T-helper 2 cell treated with Interferon-gamma antibody and Interleukin-4, amounts not matched to agents 5 μg/mL and 100 μg/mL, for 36 hours (primary cell): ENCODE data around the gene CATSPER3.

ENCODE experiments used
- DNase-seq: peaks from one replicate; pipeline ENCODE4 v3.0.0; 2021; ENCODE audit warnings: low spot score
- H3K27ac Mint-ChIP-seq: one replicate; pipeline ENCODE4 v1.8.0; 2021; ENCODE audit warnings: mild to moderate bottlenecking, mixed read lengths
- H3K27me3 Mint-ChIP-seq: one replicate; pipeline ENCODE4 v1.8.0; 2021; ENCODE audit warnings: low read depth, mixed read lengths
- H3K36me3 Mint-ChIP-seq: one replicate; pipeline ENCODE4 v1.8.0; 2021; ENCODE audit warnings: low read depth, mixed read lengths
- H3K4me1 Mint-ChIP-seq: one replicate; pipeline ENCODE4 v1.8.0; 2021; ENCODE audit warnings: low read depth, mixed read lengths
- H3K4me3 Mint-ChIP-seq: one replicate; pipeline ENCODE4 v1.8.0; 2022; ENCODE audit warnings: mild to moderate bottlenecking, moderate library complexity, mixed read lengths
- H3K9me3 Mint-ChIP-seq: one replicate; pipeline ENCODE4 v1.8.0; 2021; ENCODE audit warnings: mixed read lengths

The CATSPER3 gene

GRCh38 chr5:134967607-134968006 lies at the start of gene CATSPER3:
TSS of gene CATSPER3 (plus strand) at chr5:134967907. CDS start at chr5:134967992, 85 bp downstream.
- Mint-ChIP-seq H3K4me1 (peaks cover 26% of the 10 kb centered on the region), H3K36me3 (peaks cover 9% of the 10 kb centered on the region), H3K27ac (no peak within 1 kb of the TSS), H3K4me3 (no peak within 1 kb of the TSS), H3K9me3 (no peaks in the 10 kb centered on the region), H3K27me3 (no peaks in the 10 kb centered on the region)
- no peak for DNase-seq

- H3K27ac Mint-ChIP-seq: no peak overlapping the region
- H3K27me3 Mint-ChIP-seq: no peaks in the 10 kb centered on the region
- no peak for DNase-seq
- H3K36me3 Mint-ChIP-seq: peaks cover 27% of the 10 kb centered on the region
- no peaks in the 10 kb centered on the region for H3K9me3 Mint-ChIP-seq
- H3K4me3 Mint-ChIP-seq: no peak overlapping the region
- peaks cover 23% of the 10 kb centered on the region for H3K4me1 Mint-ChIP-seq
Measured at GRCh38 chr5:134918861-134919260, 48.8 kb upstream of the CATSPER3 start.

- DNase-seq: no peak
- H3K36me3 Mint-ChIP-seq: peaks cover 22% of the 10 kb centered on the region
- no peaks in the 10 kb centered on the region for H3K27me3 Mint-ChIP-seq
- H3K4me1 Mint-ChIP-seq: peaks cover 23% of the 10 kb centered on the region
- peak overlapping the region; percentile 8 for H3K27ac Mint-ChIP-seq
- H3K9me3 Mint-ChIP-seq: no peaks in the 10 kb centered on the region
- no peak overlapping the region for H3K4me3 Mint-ChIP-seq
Measured at GRCh38 chr5:134920848-134921575, 46.7 kb upstream of the CATSPER3 start.

GRCh38 chr5:134932508-134932907 lies 35.2 kb upstream of the CATSPER3 start:
- no peak overlapping the region for H3K4me3 Mint-ChIP-seq
- H3K27ac Mint-ChIP-seq: no peak overlapping the region
- DNase-seq: no peak
- no peaks in the 10 kb centered on the region for H3K9me3 Mint-ChIP-seq
- H3K4me1 Mint-ChIP-seq: no peaks in the 10 kb centered on the region
- peaks cover 17% of the 10 kb centered on the region for H3K36me3 Mint-ChIP-seq
- H3K27me3 Mint-ChIP-seq: no peaks in the 10 kb centered on the region

GRCh38 chr5:134934202-134934601 lies 33.5 kb upstream of the CATSPER3 start:
- H3K27me3 Mint-ChIP-seq: no peaks in the 10 kb centered on the region

GRCh38 chr5:134935711-134936602 lies 31.8 kb upstream of the CATSPER3 start:
- Mint-ChIP-seq H3K36me3 (peaks cover 20% of the 10 kb centered on the region), H3K9me3 (no peaks in the 10 kb centered on the region), H3K4me1 (no peaks in the 10 kb centered on the region), H3K4me3 (no peak overlapping the region), H3K27ac (no peak overlapping the region), H3K27me3 (no peaks in the 10 kb centered on the region)
- DNase-seq: no peak

More at GRCh38 chr5:134934202-134934601, 33.5 kb upstream of the CATSPER3 start:
- Mint-ChIP-seq H3K27ac (no peak overlapping the region), H3K9me3 (no peaks in the 10 kb centered on the region), H3K36me3 (peaks cover 16% of the 10 kb centered on the region), H3K4me1 (no peaks in the 10 kb centered on the region), H3K4me3 (no peak overlapping the region)
- DNase-seq: no peak

- H3K4me3 Mint-ChIP-seq: no peak overlapping the region
- DNase-seq: no peak
- H3K27me3 Mint-ChIP-seq: no peaks in the 10 kb centered on the region
- no peaks in the 10 kb centered on the region for H3K4me1 Mint-ChIP-seq
- no peak overlapping the region for H3K27ac Mint-ChIP-seq
- H3K9me3 Mint-ChIP-seq: no peaks in the 10 kb centered on the region
- H3K36me3 Mint-ChIP-seq: peaks cover 21% of the 10 kb centered on the region
Measured at GRCh38 chr5:134937526-134937925, 30.2 kb upstream of the CATSPER3 start.

GRCh38 chr5:134938030-134938429 lies 29.7 kb upstream of the CATSPER3 start:
- Mint-ChIP-seq H3K4me3 (no peak overlapping the region), H3K27ac (no peak overlapping the region), H3K9me3 (no peaks in the 10 kb centered on the region), H3K4me1 (no peaks in the 10 kb centered on the region), H3K27me3 (no peaks in the 10 kb centered on the region), H3K36me3 (peaks cover 17% of the 10 kb centered on the region)
- no peak for DNase-seq

- H3K9me3 Mint-ChIP-seq: no peaks in the 10 kb centered on the region
- no peak overlapping the region for H3K4me3 Mint-ChIP-seq
- peaks cover 16% of the 10 kb centered on the region for H3K36me3 Mint-ChIP-seq
- H3K27ac Mint-ChIP-seq: no peak overlapping the region
- no peak for DNase-seq
- no peaks in the 10 kb centered on the region for H3K27me3 Mint-ChIP-seq
- no peaks in the 10 kb centered on the region for H3K4me1 Mint-ChIP-seq
Measured at GRCh38 chr5:134939500-134939899, 28.2 kb upstream of the CATSPER3 start.

- Mint-ChIP-seq H3K36me3 (peaks cover 9% of the 10 kb centered on the region), H3K4me1 (no peaks in the 10 kb centered on the region), H3K4me3 (no peak overlapping the region), H3K27me3 (no peaks in the 10 kb centered on the region), H3K9me3 (no peaks in the 10 kb centered on the region), H3K27ac (no peak overlapping the region)
- DNase-seq: no peak
Measured at GRCh38 chr5:134943547-134943946, 24.2 kb upstream of the CATSPER3 start.

GRCh38 chr5:134944630-134945029 lies 23.1 kb upstream of the CATSPER3 start:
- Mint-ChIP-seq H3K27ac (no peak overlapping the region), H3K4me3 (no peak overlapping the region), H3K36me3 (peaks cover 9% of the 10 kb centered on the region), H3K27me3 (no peaks in the 10 kb centered on the region), H3K4me1 (no peaks in the 10 kb centered on the region), H3K9me3 (no peaks in the 10 kb centered on the region)
- DNase-seq: no peak

GRCh38 chr5:134945041-134945440 lies 22.7 kb upstream of the CATSPER3 start:
- no peaks in the 10 kb centered on the region for H3K4me1 Mint-ChIP-seq

GRCh38 chr5:134948911-134949310 lies 18.8 kb upstream of the CATSPER3 start:
- H3K4me3 Mint-ChIP-seq: no peak overlapping the region
- H3K27ac Mint-ChIP-seq: no peak overlapping the region
- no peaks in the 10 kb centered on the region for H3K27me3 Mint-ChIP-seq
- no peaks in the 10 kb centered on the region for H3K4me1 Mint-ChIP-seq
- H3K36me3 Mint-ChIP-seq: peaks cover 2% of the 10 kb centered on the region
- peaks cover under 1% of the 10 kb centered on the region for H3K9me3 Mint-ChIP-seq
- no peak for DNase-seq

More at GRCh38 chr5:134945041-134945440, 22.7 kb upstream of the CATSPER3 start:
- H3K27ac Mint-ChIP-seq: no peak overlapping the region
- peaks cover 5% of the 10 kb centered on the region for H3K36me3 Mint-ChIP-seq
- H3K4me3 Mint-ChIP-seq: no peak overlapping the region
- DNase-seq: no peak
- no peaks in the 10 kb centered on the region for H3K27me3 Mint-ChIP-seq
- no peaks in the 10 kb centered on the region for H3K9me3 Mint-ChIP-seq

- Mint-ChIP-seq H3K36me3 (peaks cover 4% of the 10 kb centered on the region), H3K4me3 (no peak overlapping the region), H3K9me3 (peaks cover 5% of the 10 kb centered on the region), H3K27ac (no peak overlapping the region), H3K4me1 (no peaks in the 10 kb centered on the region), H3K27me3 (no peaks in the 10 kb centered on the region)
- no peak for DNase-seq
Measured at GRCh38 chr5:134949316-134949715, 18.4 kb upstream of the CATSPER3 start.
